Cerebellar nuclear complex (tissue), 1 donor: Measurements from ENCODE around the gene ZNF384.

ENCODE experiments used
- DNase-seq, 2 experiments: peaks; one replicate each; lab custom pipeline; 2025; lab: John Stamatoyannopoulos, UW

ZNF384 gene

GRCh38 chr12:6653987-6654386 lies 35.2 kb downstream of the ZNF384 start:
- DNase-seq, result no peak

- no peak for DNase-seq
Observed at GRCh38 chr12:6653342-6653741, 35.8 kb downstream of the ZNF384 start.

- no peak for DNase-seq
Observed at GRCh38 chr12:6652391-6652790, 36.8 kb downstream of the ZNF384 start.

- no peak for DNase-seq
Observed at GRCh38 chr12:6650832-6651231, 38.3 kb downstream of the ZNF384 start.

GRCh38 chr12:6647083-6647604 lies 42.0 kb downstream of the ZNF384 start, which contains the start of gene ACRBP:
TSS of gene ACRBP (minus strand) at chr12:6647432. CDS start at chr12:6647366, 66 bp downstream.
- peak in 1 of 2 experiments; percentile 60 for DNase-seq

- DNase-seq, result no peak
Observed at GRCh38 chr12:6646276-6647082, 42.7 kb downstream of the ZNF384 start.

- DNase-seq, result no peak
Observed at GRCh38 chr12:6644903-6645302, 44.3 kb downstream of the ZNF384 start.

- DNase-seq, result no peak
Observed at GRCh38 chr12:6644257-6644596, 44.9 kb downstream of the ZNF384 start.

- DNase-seq, result no peak
Observed at GRCh38 chr12:6643569-6644256, 45.5 kb downstream of the ZNF384 start.

- no peak for DNase-seq
Observed at GRCh38 chr12:6641131-6641530, 48.0 kb downstream of the ZNF384 start.

GRCh38 chr12:6640497-6640896 lies 48.7 kb downstream of the ZNF384 start:
- DNase-seq, result no peak

GRCh38 chr12:6639151-6639801 lies 49.9 kb downstream of the ZNF384 start:
- DNase-seq, result no peak

GRCh38 chr12:6638305-6638704 lies 50.9 kb downstream of the ZNF384 start:
- no peak for DNase-seq

- DNase-seq, result no peak
Observed at GRCh38 chr12:6635856-6636531, 53.2 kb downstream of the ZNF384 start, which contains the start of gene LPAR5. TSS of gene LPAR5 (minus strand) at chr12:6635959. CDS start at chr12:6621248, 14,711 bp downstream.

- no peak for DNase-seq
Observed at GRCh38 chr12:6635375-6635855, 53.8 kb downstream of the ZNF384 start.

GRCh38 chr12:6632026-6632983 lies 56.9 kb downstream of the ZNF384 start:
- no peak for DNase-seq

GRCh38 chr12:6631549-6631961 lies 57.6 kb downstream of the ZNF384 start:
- DNase-seq, result no peak

GRCh38 chr12:6630736-6631135 lies 58.4 kb downstream of the ZNF384 start:
- peak in 1 of 2 experiments; percentile 9 for DNase-seq

GRCh38 chr12:6627616-6628015 lies 61.6 kb downstream of the ZNF384 start:
- no peak for DNase-seq

GRCh38 chr12:6626654-6627283 lies 62.4 kb downstream of the ZNF384 start:
- no peak for DNase-seq
